GM18907 (cell line): ENCODE results near the gene TMUB1.

ENCODE experiments used
- ATAC-seq: cut with Tn5 transposase; IDR thresholded peaks from one replicate; pipeline ENCODE4 v1.9.1; 2021; ENCODE audit warnings: mild to moderate bottlenecking, moderate library complexity; ENCODE audit not compliant: unreplicated experiment

The TMUB1 gene

GRCh38 chr7:151086802-151087244, 3.5 kb upstream of the TMUB1 start:
- no peak for ATAC-seq

GRCh38 chr7:151085691-151086620, 2.7 kb upstream of the TMUB1 start, which contains the start of gene AGAP3:
AGAP3 (plus strand) TSS chr7:151086475; CDS start chr7:151086742, 267 bp downstream.
- peak; percentile 43 for ATAC-seq

GRCh38 chr7:151085329-151085690, 2.0 kb upstream of the TMUB1 start:
- no peak for ATAC-seq

GRCh38 chr7:151083824-151084160, 499 bp upstream of the TMUB1 start:
- no peak for ATAC-seq

- no peak for ATAC-seq
Observed at GRCh38 chr7:151082141-151083070, 887 bp downstream of the TMUB1 start.

GRCh38 chr7:151081170-151082101, 1.9 kb downstream of the TMUB1 start:
- ATAC-seq = no peak

- peak; percentile 81 for ATAC-seq
Observed at GRCh38 chr7:151080522-151081169, 2.6 kb downstream of the TMUB1 start, which contains the start of gene FASTK. FASTK (minus strand) TSS chr7:151080809; CDS start chr7:151080766, 43 bp downstream.

- ATAC-seq = peak; percentile 4
Observed at GRCh38 chr7:151080067-151080521, 3.2 kb downstream of the TMUB1 start.

GRCh38 chr7:151079199-151079910, 3.9 kb downstream of the TMUB1 start:
- ATAC-seq = no peak

GRCh38 chr7:151078233-151079040, 4.9 kb downstream of the TMUB1 start:
- ATAC-seq = no peak

- ATAC-seq = no peak
Observed at GRCh38 chr7:151077705-151078232, 5.5 kb downstream of the TMUB1 start.

- ATAC-seq = no peak
Observed at GRCh38 chr7:151076863-151077704, 6.2 kb downstream of the TMUB1 start.

- no peak for ATAC-seq
Observed at GRCh38 chr7:151075978-151076426, 7.3 kb downstream of the TMUB1 start.

GRCh38 chr7:151075662-151075971, 7.7 kb downstream of the TMUB1 start:
- no peak for ATAC-seq

- ATAC-seq = no peak
Observed at GRCh38 chr7:151074817-151075661, 8.3 kb downstream of the TMUB1 start.

- no peak for ATAC-seq
Observed at GRCh38 chr7:151073990-151074389, 9.3 kb downstream of the TMUB1 start.
